GM20431 (cell line): Measurements from ENCODE around the gene LENG9.
"Not testable (repeated sequence)": the region's sequence is repeated elsewhere in the genome, so short reads cannot be mapped to it uniquely, and the experiment has no call there.

Source experiments
- in situ Hi-C: fragments of 300-500 bp; cut with MseI, MboI; formaldehyde crosslinking; loops from one replicate; pipeline ENCODE4 v1.15.0; 2020; ENCODE audit warnings: low sequenced_read_pairs; ENCODE audit not compliant: unreplicated experiment

The LENG9 gene

DNA sequence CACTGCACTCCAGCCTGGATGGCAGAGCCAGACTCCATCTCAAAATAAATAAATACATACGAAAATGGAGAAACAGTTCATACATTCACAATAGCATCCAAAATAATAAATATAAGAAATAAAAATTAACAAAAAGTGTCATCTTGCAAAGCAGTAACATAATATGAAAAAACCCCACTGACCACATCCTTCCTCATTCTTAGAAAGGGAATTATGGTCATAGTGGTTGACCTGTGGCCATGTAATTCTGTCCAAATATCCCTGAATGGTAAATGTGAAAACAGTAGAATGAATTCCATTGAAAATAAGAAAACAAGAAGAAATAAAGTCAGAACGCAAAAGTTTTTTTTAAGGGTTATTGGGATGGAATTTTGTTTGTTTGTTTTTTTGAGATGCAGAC, 16.5 kb upstream of the LENG9 start:
- in situ Hi-C loops, result no loop called here

DNA sequence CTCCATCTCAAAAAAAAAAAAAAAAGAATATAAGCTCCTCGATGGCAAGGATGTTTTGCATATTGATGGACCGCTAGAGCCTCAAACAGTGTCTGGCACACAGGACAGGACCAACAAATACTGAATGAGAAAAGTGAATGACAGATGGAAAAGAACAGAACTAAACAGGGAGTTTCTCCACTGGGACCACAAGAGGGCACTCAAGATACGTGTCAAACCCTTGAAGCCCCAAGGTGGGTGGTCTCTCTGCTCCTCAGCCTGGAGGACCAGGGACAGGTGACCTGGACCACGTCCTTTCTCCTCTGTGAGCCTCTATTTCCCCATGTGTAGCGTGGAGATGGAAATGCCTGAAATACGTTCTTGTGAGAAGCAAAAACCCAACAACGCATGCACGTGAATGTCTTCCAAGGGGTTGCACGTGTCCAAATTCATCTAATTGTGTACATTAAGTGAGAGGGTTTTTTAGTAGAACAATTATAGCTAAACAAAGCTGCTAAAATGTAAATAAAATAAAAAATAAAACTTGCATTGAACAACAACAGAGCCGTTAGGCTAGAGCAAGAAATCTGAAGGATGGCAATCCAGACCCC, 15.2 kb upstream of the LENG9 start:
- in situ Hi-C loops, result loop anchor here (10.0 kb wide), 1 partner anchor 196 kb away; no protein-coding TSS in a partner anchor

DNA sequence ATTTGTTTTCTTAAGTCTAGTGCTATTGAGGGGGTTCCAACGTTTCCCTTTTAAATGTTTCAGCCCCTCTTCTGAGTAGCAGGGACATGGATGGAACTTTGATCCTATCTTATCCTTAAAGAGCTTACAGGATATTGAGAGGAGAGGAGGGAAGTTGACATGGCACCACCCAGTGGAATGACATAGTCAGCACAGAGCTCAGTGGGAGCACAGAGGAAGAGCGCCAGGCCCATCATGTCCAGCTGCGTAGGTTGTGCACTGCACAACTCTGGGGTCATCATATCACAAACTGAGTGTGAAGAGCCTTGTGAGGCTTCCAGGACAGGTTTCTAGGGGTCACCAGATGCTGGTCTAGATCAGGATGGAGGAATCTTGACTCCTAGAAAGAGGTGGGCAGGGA, 14.1 kb upstream of the LENG9 start:
- in situ Hi-C loops, result loop anchor here (10.0 kb wide), 1 partner anchor 197 kb away; no protein-coding TSS in a partner anchor

DNA sequence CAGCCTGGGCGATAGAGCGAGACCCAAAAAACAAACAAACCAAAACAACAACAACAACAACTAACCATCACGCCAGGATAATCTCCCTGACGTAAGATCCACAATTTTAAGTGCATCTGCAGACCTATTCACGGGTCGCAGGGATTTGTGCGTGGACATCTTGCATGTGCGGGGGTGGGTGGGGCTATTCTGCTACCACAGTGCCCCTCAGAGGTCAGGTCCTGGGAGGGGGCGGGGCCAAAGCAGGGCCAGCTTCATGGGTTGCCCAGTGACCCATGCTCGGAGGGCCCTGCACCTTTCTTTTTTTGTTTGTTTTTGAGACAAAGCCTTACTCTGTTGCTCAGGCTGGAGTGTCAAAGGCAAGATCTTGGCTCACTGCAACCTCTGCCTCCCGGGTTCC, 12.1 kb upstream of the LENG9 start:
- in situ Hi-C loops, result loop anchor here (10.0 kb wide), 1 partner anchor 199 kb away; no protein-coding TSS in a partner anchor

DNA sequence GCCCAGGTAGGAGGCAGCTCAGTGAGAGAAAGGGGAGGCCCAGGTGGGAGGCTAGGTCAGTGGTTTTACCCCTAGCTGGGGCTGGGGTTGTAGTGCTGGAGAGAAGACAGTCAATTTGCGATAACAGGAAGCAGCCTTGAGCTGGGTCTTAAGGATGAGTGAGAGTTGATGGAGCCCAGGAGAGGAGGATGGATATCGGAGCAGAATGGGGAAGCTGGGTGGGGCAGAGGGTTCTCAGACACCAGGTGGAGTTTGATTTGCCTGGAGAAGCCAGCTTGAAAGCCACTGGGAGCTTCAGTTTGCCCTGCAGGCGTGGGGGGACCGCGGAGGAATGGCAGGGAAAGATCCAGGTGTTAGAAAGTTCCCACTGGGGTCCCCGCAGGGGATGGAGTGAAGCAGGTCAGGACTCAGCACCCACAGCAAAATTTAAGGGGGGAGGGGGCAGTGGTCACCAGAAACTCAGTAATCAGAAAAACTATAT, 10.4 kb upstream of the LENG9 start:
- in situ Hi-C loops, result loop anchor here (10.0 kb wide), 1 partner anchor 201 kb away; no protein-coding TSS in a partner anchor

DNA sequence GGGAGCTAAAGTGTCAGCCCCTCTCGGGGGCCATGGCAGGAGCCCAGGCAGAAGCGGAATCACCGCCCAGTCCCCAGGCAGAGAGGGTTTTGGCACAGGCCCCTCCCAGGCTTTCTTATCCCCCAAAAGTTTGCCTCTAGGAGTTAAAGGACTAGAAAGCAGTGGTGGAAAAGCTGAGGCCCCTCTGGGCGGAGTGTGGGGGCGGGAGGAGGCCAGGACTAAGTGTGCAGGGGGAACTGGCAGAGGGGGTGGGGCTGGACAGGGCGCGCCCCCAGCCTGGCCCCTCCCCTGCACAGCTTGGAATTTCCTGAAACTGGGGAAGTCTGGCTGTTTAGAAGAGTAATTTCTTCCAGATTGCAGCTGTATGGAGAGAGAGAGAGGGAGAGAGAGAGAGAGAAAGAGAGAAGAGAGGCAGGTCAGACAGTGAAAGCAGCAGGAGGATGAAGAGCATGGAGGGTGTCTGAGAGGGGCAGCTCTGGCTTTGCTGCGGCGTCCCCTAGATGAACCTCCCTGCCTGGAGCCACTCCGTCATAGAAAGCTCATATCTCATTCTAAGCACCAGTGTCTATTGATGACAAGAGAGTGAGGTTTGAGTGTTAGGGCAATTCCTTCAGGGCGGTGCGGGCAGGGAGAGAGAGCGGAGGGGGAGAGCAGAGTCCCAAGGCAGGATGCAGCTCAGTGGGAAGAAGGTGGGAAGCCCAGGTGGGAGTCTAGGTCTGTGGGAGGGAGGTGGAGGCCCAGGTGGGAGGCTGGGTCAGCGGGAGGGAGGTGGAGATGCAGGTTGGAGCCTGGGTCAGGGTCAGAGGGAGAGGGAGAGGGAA, 9.7 kb upstream of the LENG9 start, which contains the start of gene CDC42EP5:
CDC42EP5 (minus strand) TSS at position 226 of the 821 bp plus-strand sequence. CDS start 7,749 bp downstream, outside the sequence.
- in situ Hi-C loops, result loop anchor here (10.0 kb wide), 1 partner anchor 202 kb away; no protein-coding TSS in a partner anchor

DNA sequence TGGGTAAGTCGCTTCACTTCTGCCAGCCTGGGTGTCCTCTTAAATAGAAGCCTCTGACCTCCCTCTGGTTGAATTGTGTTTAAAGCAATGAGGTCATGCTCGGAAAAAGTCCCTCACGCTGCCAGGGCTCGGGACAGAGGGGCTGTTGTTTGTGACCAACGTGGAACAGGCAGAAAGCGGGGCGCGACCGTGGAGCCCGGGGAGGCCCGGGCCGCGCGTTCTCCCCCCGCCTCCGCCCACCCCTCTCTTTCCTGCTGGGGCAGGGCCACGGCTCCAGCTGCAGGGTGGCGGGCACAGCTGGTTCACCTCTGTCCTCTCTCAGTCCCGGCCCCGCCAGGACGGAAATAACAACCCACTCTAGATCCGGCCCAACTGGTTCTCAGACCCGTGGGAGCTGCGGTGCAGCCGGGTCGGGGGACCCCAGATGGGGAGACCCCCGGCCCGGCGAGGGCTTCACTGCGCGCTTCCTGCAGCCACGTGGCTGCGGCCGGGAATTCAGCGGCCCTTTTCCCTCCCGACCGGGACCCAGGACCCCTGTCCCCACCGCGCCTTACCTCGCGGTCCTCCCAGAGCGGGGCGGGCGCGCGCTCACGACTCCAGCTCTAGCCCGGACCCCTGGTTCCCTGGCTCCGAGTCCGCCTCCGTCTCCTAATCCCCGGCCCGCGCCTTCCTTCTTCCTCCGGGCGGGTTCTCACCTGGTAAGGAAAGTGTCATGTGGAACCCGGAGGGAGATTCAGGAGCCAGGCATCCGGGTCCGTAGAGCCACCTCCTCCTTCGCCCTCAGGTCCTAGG, 7.6 kb upstream of the LENG9 start:
- in situ Hi-C loops, result loop anchor here (10.0 kb wide), 1 partner anchor 204 kb away; no protein-coding TSS in a partner anchor

DNA sequence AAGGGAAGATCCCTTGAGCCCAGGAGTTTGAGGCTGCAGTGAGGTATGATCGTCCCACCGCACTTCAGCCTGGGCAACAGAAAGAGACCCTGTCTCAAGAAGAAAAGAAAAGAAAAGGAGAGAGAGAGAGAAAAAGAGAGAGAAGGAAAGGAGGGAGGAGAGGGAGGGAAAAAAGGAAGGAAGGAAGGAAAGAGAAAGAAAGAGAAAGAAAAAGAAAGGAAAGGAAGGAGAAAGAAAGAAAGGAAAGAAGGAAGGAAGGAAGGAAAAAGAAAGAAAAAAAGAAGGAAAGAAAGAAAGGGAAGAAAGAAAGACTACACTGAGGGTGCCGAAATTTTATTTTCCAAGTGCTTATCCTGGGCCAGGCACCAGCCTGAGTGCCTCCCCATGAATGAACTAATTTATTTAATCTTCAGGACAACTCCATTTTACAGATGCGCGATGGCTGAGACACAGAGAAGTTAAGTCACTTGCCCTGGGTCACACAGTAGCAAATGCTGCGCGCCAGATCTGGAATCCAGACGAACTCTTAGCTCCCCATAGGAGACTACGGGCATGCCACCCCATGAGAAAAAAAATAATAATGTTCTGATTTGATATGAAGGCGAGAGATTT, 6.8 kb upstream of the LENG9 start:
- in situ Hi-C loops, result loop anchor here (10.0 kb wide), 1 partner anchor 204 kb away; no protein-coding TSS in a partner anchor

DNA sequence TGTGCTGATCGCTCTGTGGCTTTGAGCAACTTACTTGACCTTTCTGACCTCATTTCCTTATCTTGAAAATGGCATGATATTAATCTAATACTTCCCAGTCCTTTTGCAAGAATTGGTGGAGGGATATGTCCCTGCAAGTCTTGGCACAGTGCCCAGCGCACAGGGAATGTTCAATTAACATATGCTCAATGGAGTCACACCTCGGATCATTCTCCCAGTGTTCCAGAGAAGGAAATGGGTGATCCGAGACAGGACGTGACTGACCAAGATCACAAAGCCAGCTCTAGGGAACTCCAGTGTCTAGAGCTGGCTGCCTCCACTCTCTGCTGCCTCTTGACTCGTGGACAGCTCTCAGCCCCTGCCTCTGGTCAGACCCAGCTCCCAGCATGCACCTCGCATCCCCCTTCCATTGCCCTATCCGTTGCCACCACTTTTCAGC, 5.9 kb upstream of the LENG9 start:
- in situ Hi-C loops, result no loop called here

DNA sequence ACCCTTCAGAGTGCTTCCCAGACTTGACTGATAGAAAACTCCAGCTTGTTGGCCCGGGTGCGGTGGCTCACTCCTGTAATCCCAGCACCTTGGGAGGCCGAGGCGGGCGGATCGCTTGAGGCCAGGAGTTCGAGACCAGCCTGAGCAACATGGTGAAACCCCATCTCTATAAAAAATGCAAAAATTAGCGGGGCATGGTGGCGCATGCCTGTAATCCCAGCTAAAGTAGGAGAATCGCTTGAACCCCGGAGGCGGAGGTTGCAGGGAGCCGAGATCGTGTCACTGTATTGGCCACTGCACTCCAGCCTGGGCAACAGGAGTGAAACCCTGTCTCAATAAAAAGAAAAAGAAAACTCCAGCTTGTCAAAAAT, 2.5 kb upstream of the LENG9 start:
- in situ Hi-C loops, result not testable (repeated sequence)

DNA sequence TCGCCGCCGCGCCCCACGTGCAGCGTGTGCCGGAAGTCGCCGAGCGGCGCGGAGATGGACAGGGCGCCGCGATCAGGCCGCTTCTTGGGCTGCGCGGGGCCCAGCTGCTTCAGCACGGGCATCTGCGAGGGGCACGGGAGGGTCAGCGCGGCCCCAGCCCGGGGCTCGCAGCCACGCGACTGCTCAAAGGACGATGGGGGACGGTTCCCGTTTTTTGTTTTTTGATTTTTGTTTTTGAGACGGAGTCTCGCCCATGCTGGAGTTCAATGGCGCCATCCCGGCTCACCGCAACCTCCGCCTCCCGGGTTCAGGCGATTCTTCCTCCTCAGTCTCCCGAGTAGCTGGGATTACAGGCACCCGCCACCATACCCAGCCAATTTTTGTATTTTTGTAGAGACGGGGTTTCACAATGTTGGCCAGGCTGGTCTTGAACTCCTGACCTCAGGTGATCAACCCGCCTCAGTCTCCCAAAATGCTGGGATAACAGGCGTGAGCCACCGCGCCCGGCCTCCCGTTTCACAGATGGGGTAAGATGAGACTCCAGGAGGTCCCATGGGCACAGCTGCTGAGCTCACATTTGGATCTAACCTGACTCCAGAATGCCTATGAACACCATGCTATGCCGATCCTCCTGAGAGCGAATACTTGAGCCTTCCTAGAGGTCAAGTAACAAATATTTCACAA, 2.0 kb upstream of the LENG9 start:
- in situ Hi-C loops, result no loop called here

DNA sequence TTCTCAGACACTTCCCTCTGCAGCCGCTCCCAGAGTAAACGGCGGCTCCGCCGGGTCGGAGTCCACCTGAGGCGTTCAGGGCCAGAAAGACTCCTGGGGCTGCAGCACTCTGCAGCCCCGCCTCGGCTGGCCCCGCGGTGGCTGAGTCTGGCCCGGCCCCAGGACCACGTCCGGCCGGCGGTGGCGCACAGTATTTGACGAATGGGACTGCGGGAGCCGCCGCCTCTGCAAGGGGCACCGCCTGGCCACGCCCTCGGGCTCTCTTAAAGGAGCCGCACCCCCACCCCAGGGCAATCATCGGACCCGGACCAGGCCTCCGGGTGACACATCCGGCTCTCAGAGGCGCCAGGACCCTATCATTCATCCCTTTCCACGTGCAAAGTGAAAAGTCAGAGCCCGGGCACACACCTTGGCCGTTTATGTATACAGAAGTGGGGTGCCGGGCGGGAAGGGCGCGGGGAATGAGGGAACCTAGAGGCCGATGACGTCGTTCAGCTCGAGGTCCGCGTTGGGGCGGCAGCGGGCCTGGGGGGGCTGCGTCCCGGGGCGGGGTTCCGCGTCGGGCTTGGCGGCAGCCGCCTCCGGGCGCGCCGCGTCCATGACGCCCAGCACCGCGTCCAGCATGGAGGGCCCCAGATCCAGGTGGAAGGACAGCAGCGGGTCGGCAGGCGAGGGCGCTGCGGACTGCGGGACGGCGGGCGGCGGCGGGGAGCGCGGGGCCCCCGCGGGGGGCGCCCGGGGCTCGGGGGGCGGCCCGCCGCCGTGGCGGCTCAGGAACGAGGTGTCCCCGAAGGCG, 1.2 kb upstream of the LENG9 start:
- in situ Hi-C loops, result no loop called here

DNA sequence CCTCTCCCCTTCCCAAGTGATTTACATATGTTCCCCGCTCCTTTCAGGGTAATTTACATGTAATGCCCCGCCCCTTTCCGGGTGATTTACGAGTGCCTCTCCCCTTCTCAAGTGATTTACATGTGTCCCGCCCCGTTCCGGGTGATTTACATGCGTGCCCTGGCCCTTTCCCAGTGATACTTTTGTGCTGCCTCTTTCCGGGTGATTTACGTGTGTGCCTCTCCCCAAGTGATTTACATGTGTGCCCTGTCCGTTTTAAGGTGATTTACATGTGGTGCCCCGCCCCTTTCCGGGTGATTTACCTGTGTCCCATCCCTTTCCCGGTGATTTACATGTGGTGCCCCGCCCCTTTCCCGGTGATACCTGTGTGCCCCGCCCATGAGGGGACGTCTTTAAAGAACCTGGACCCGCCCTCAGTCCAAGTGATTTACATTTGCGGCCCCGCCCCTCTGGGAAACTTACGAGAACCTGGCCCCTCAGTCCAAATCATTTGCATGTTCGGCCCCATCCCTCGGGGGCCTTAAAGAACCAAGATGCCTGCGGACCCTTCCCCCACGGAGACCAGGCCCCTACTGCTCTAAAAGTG, 559 bp upstream of the LENG9 start:
- in situ Hi-C loops, result no loop called here

DNA sequence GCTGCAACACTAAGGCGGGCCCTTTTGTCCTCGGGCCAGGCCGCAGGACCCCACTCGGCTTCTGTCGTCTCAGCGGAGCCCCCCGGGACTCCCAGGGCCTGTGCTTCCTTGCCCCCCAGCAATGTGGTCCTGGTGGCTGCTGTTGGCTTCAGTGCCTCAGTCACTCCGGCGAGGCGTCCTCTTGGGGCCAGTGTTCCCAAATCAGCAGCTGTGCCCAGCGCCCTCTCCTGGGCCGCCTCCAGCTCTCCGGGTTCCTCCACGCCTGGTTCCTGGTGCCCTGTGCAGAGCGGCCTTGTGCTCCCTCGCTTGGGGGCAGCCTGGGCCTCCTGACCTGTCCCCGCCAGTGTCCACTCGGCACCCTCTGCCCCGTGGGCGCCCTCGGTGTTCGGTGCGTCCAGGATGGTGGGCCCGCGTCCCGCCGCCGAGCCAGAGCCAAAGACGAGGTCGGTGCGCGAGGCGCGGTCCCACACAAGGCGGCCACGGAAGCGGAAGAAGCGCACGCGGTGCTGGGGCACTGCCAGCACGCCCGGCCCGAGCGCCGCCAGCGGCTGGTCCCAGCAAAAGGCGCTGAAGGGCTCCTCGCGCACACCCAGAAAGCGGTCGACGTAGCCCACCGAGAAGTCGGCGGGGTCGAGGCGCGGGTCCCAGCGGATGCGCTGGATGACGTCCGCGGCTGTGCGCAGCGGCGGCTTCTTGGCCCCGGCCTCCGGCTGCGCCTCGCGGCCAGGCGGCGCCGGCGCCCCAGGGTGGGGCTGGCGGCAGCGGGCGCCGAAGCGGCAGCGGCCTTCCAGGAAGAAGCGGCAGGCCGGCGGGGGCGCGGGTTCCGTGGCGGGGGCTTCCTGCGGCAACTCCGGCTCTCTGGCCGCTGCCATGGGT, 685 bp downstream of the LENG9 start:
- in situ Hi-C loops, result no loop called here

DNA sequence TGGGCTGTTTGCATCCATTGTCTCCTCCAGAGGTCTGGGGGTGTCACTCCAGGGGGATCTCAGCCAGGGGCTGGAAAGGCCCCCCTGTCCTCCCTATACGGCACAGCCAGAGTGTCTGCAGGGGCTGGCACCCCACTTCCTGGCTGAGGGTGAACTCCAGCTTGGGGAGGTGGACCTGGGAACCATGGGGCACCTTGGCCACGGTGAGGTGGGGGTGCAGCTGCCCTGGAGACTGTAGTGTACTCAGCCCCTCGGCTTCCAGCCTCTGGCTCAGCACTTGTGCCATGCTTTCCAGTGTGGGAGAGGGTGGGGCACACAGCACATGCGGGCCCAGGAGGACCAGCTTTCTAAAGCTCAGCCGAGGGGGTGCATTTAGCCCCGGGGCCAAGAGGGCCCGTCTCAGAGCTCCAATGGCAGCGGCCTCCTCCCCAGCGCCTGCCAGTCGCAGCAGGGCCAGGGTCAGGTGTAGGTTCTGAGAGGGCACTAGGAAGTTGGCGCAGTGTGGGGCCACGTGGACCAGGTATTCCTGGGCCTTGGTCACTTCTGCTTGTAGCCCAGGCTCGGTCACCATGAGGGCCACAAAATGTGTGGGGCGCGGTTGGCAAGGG, 1.4 kb downstream of the LENG9 start:
- in situ Hi-C loops, result no loop called here

DNA sequence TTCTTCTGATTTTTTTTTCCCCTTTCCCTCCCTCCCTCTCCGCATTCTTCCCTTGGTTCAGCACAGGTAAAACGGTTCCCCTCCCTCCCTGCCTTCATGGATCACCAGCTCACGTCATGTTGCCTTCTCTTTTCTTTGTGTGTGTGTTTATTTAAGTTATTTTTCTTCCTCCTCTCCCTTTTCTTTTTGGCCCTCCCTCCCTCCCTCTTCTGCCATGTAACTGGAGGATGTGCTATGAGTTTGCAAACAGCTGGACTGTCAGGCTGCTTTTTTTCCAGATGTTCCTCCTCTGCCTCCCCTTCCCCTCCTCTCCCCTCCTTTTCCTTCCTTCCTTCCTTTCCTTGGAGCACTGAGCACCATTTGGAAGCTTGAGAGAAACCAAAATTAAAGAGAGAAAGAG, 2.0 kb downstream of the LENG9 start:
- in situ Hi-C loops, result no loop called here

DNA sequence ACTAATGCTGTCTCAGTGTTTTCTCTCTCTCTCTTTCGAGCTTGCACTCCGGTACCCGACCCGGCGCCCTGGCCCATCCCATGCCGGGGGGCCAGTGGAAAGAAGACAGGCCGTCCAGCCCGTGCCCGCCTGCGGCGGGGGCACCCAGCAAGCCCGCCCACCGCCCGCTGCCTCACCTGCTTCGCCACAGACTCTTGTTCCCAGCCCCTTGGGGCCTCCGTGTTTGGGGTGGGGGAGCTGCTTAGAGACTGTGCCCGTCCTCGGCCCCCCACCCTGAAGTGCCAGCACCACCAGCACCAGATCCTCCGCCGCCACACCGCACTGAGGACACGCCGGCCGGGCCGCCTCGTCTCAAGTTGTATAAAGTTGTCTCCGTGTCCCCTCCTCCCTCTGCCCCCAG, 2.4 kb downstream of the LENG9 start:
- in situ Hi-C loops, result no loop called here
